Endothelial cell of umbilical vein (primary cell): ENCODE measurements around the gene CNTRL. TPM values are rescaled to one million over a fixed set of nuclear protein-coding genes. Genes with fewer than 3 reads are reported as not detected.

ENCODE experiments used
- BruUV-seq: library from RNA; stranded (reverse); fragments of 400-500 nt; replicated peaks from 2 replicates; lab custom pipeline; 2021; lab: Mats Ljungman, UMichigan
- CTCF ChIA-PET: fragments of 300-600, 350-600 bp; sonication (Branson Sonifier 250); formaldehyde crosslinking; loops from one replicate; lab custom pipeline; 2021; ENCODE audit warnings: antibody characterized with exemption, inconsistent platforms; lab: Charles Lee
- POLR2A ChIA-PET: fragments of 300-600, 350-600 bp; sonication (Branson Sonifier 250); formaldehyde crosslinking; loops from one replicate; lab custom pipeline; 2021; ENCODE audit warnings: antibody characterized with exemption, inconsistent platforms; lab: Charles Lee
- DNase-seq: peaks from one replicate; pipeline ENCODE4 v3.0.0-alpha.2; 2011; ENCODE audit warnings: low read depth, low spot score
- FAIRE-seq: peaks from 2 replicates; lab custom pipeline; 2011; peaks lifted over from hg19 to GRCh38; lab: Jason Lieb, UNC
- H2AFZ ChIP-seq: 2 replicates; pipeline ENCODE4 v1.6.0; 2012; ENCODE audit warnings: low read depth, low read length, control low read depth, inconsistent platforms
- H3K27ac ChIP-seq: 2 replicates; pipeline ENCODE4 v1.5.1; 2011; ENCODE audit warnings: low read depth, mild to moderate bottlenecking, control low read depth, low read length, moderate library complexity; ENCODE audit not compliant: insufficient read depth
- H3K27me3 ChIP-seq, 2 experiments: 2 replicates each; pipeline versions ENCODE4 v1.6.0 to v1.6.1; 2011; ENCODE audit warnings: low read length in 2 of 2, mixed read lengths in 1 of 2; ENCODE audit not compliant: control insufficient read depth in 2 of 2, insufficient read depth in 2 of 2
- H3K36me3 ChIP-seq, 2 experiments: 2 replicates in 1 of 2; 3 replicates in 1 of 2; pipeline ENCODE4 v1.5.1; 2011; ENCODE audit warnings: low read length in 2 of 2, mild to moderate bottlenecking in 1 of 2, moderate library complexity in 1 of 2; ENCODE audit not compliant: control insufficient read depth in 2 of 2, insufficient read depth in 2 of 2; ENCODE audit errors: extremely low read depth in 1 of 2
- H3K4me1 ChIP-seq: 3 replicates; pipeline ENCODE4 v1.5.1; 2011; ENCODE audit warnings: mild to moderate bottlenecking, low read length; ENCODE audit not compliant: control insufficient read depth, insufficient read depth; ENCODE audit errors: extremely low read depth
- H3K4me2 ChIP-seq: 2 replicates; pipeline ENCODE4 v1.6.1; 2011; ENCODE audit warnings: low read length, control low read depth, mixed read lengths; ENCODE audit not compliant: insufficient read depth
- H3K4me3 ChIP-seq, 3 experiments: fragments of 200-600 bp in 1 of 3; sonication (generic), shearing (Covaris generic) in 1 of 3; replicated peaks in 1 of 3; 2 replicates each; pipeline ENCODE4 v1.5.1; 2011 to 2016; ENCODE audit warnings: control low read depth in 3 of 3, low read length in 3 of 3, mild to moderate bottlenecking in 2 of 3, inconsistent platforms in 1 of 3, low read depth in 1 of 3, moderate library complexity in 1 of 3; ENCODE audit not compliant: insufficient read depth in 1 of 3
- H3K79me2 ChIP-seq: 2 replicates; pipeline ENCODE4 v1.6.0; 2012; ENCODE audit warnings: low read length, inconsistent platforms; ENCODE audit not compliant: control insufficient read depth, insufficient read depth
- H3K9ac ChIP-seq: replicated peaks from 2 replicates; pipeline ENCODE3; 2011; ENCODE audit warnings: low read length, control low read depth; ENCODE audit not compliant: insufficient read depth; ENCODE audit errors: extremely low read depth
- H3K9me1 ChIP-seq: replicated peaks from 3 replicates; pipeline ENCODE4 v1.6.0; 2011; ENCODE audit warnings: mild to moderate bottlenecking, low read length; ENCODE audit not compliant: control insufficient read depth, insufficient read depth; ENCODE audit errors: extremely low read depth
- H3K9me3 ChIP-seq: replicated peaks from 2 replicates; pipeline ENCODE4 v1.5.1; 2012; ENCODE audit warnings: low read length, inconsistent platforms; ENCODE audit not compliant: control insufficient read depth, insufficient read depth
- H4K20me1 ChIP-seq: replicated peaks from 2 replicates; pipeline ENCODE3; 2011; ENCODE audit warnings: mild to moderate bottlenecking, low read length; ENCODE audit not compliant: control insufficient read depth, insufficient read depth; ENCODE audit errors: extremely low read depth
- CTCF ChIP-seq, 2 donors: IDR thresholded peaks; 1 replicate in 1 of 2; 2 replicates in 1 of 2; pipeline ENCODE4 v1.5.1; 2011; ENCODE audit warnings: low read length in 2 of 2, mild to moderate bottlenecking in 2 of 2, moderate library complexity in 2 of 2, control low read depth in 1 of 2, inconsistent platforms in 1 of 2, low read depth in 1 of 2; ENCODE audit not compliant: insufficient read depth in 1 of 2; ENCODE audit errors: extremely low read depth in 1 of 2
- EZH2 ChIP-seq: IDR thresholded peaks from 2 replicates; pipeline ENCODE4 v1.6.1; 2012; ENCODE audit warnings: borderline replicate concordance, low read depth, mild to moderate bottlenecking, moderate library complexity, low read length, inconsistent platforms; ENCODE audit not compliant: severe bottlenecking
- FOS ChIP-seq: IDR thresholded peaks from 2 replicates; pipeline ENCODE4 v1.6.1; 2011; ENCODE audit warnings: mild to moderate bottlenecking, low read length, moderate library complexity, borderline replicate concordance; ENCODE audit not compliant: insufficient read depth
- GATA2 ChIP-seq: IDR thresholded peaks from 2 replicates; pipeline ENCODE4 v1.7.0; 2011; ENCODE audit warnings: low read depth, mild to moderate bottlenecking, moderate library complexity, mixed read lengths, low read length; ENCODE audit not compliant: insufficient read length, insufficient read depth
- JUN ChIP-seq: IDR thresholded peaks from 2 replicates; pipeline ENCODE4 v1.6.1; 2011; ENCODE audit warnings: borderline replicate concordance, low read depth; ENCODE audit not compliant: insufficient read length, insufficient read depth
- MAX ChIP-seq: IDR thresholded peaks from 2 replicates; pipeline ENCODE4 v1.6.1; 2011; ENCODE audit not compliant: insufficient read depth, insufficient read length
- MYC ChIP-seq: IDR thresholded peaks from one replicate; pipeline ENCODE4 v1.6.1; 2011; ENCODE audit warnings: mild to moderate bottlenecking, low read depth, low read length
- POLR2A ChIP-seq: IDR thresholded peaks from 2 replicates; pipeline ENCODE4 v1.6.1; 2012; ENCODE audit warnings: low read depth, mild to moderate bottlenecking, control low read depth, low read length
- POLR2AphosphoS5 ChIP-seq: IDR thresholded peaks from 2 replicates; pipeline ENCODE4 v1.6.1; 2012; ENCODE audit warnings: low read depth, mild to moderate bottlenecking, control low read depth, low read length, moderate library complexity; ENCODE audit not compliant: insufficient read depth
- dilution Hi-C: fragments of 300-500 bp; cut with MboI; formaldehyde crosslinking; loops from one replicate; pipeline ENCODE4 v1.15.0; 2019; ENCODE audit warnings: low sequenced_read_pairs; ENCODE audit not compliant: extremely low pct_ligation_motif_present
- intact Hi-C: fragments of 100-400 bp; cut with micrococcal nuclease; formaldehyde crosslinking; loops from one replicate; pipeline ENCODE4 v1.10.0; 2022
- polyA plus RNA-seq, 4 experiments: library from polyadenylated mRNA; depleted of rRNA in 3 of 4; stranded (reverse) in 3 of 4; unstranded in 1 of 4; fragments of >200 nt; gene quantifications; 2 replicates each; pipeline versions ENCODE4 v1.2.1 to v1.2.3, GENCODE V29; 2011 to 2012; ENCODE audit warnings: missing spikeins in 1 of 4
- total RNA-seq: library from RNA; stranded (reverse); gene quantifications from 2 replicates; pipeline ENCODE4 v1.2.3, GENCODE V29; 2021

CNTRL gene
- total and polyA plus RNA-seq, 2 donors (not counting 3 experiments of a cell fraction or from before 2014, with no cell fraction given): 6.1 to 21.8 TPM

- Histone ChIP-seq H3K4me2 (no peak overlapping the region), H3K9me1 (no peaks in the 10 kb centered on the region), H3K27me3 (no peaks in the 10 kb centered on the region), H2AFZ (no peak overlapping the region), H3K9ac (no peak overlapping the region), H4K20me1 (no peaks in the 10 kb centered on the region), H3K27ac (no peak overlapping the region), H3K79me2 (peaks cover 7% of the 10 kb centered on the region), H3K9me3 (no peaks in the 10 kb centered on the region), H3K36me3 (no peaks in the 10 kb centered on the region), H3K4me1 (peaks cover 11% of the 10 kb centered on the region), H3K4me3 (no peak overlapping the region)
- ChIA-PET POLR2A (no interaction called here), CTCF (no interaction called here)
- no TSS peak for BruUV-seq
- peak; percentile 82 for DNase-seq
- intact Hi-C loops (no loop called here), dilution Hi-C loops (no loop called here)
- no peak for FAIRE-seq
- TF ChIP-seq MAX (no peak), CTCF (IDR thresholded peaks at IDR 0.05; ENCODE audit: extremely low read depth in 1 of 2, insufficient read depth in 1 of 2, low read depth in 1 of 2, low read length in 2 of 2) (no peak), FOS (no peak), GATA2 (no peak), POLR2AphosphoS5 (no peak), POLR2A (no peak), MYC (no peak), JUN (no peak), EZH2 (no peak)
Measured at GRCh38 chr9:121118266-121118665, 43.5 kb downstream of the CNTRL start.
